ENCODE results near the gene FNDC1.

GRCh38 chr6:159260208-159260607 lies 91.0 kb downstream of the FNDC1 start:
- TF ChIP-seq POLR2AphosphoS5 (IDR thresholded peaks at IDR 0.05; ENCODE audit: low read depth, low read length) (no peak), SIN3A (IDR thresholded peaks at IDR 0.05; ENCODE audit: borderline replicate concordance, insufficient read depth, low read length) (no peak)
- TF ChIP-seq, protein P1, sequence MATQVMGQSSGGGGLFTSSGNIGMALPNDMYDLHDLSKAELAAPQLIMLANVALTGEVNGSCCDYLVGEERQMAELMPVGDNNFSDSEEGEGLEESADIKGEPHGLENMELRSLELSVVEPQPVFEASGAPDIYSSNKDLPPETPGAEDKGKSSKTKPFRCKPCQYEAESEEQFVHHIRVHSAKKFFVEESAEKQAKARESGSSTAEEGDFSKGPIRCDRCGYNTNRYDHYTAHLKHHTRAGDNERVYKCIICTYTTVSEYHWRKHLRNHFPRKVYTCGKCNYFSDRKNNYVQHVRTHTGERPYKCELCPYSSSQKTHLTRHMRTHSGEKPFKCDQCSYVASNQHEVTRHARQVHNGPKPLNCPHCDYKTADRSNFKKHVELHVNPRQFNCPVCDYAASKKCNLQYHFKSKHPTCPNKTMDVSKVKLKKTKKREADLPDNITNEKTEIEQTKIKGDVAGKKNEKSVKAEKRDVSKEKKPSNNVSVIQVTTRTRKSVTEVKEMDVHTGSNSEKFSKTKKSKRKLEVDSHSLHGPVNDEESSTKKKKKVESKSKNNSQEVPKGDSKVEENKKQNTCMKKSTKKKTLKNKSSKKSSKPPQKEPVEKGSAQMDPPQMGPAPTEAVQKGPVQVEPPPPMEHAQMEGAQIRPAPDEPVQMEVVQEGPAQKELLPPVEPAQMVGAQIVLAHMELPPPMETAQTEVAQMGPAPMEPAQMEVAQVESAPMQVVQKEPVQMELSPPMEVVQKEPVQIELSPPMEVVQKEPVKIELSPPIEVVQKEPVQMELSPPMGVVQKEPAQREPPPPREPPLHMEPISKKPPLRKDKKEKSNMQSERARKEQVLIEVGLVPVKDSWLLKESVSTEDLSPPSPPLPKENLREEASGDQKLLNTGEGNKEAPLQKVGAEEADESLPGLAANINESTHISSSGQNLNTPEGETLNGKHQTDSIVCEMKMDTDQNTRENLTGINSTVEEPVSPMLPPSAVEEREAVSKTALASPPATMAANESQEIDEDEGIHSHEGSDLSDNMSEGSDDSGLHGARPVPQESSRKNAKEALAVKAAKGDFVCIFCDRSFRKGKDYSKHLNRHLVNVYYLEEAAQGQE (IDR thresholded peaks at IDR 0.05; ENCODE audit: insufficient read depth in 1 of 2, low read depth in 2 of 2, low read length in 2 of 2) = no peak

Data from PFSK-1 (cell line).